ENCODE measurements around the gene CSPG4. TPM values are rescaled to one million over a fixed set of nuclear protein-coding genes. Genes with fewer than 3 reads are reported as not detected.

The CSPG4 gene
- total and polyA plus RNA-seq, 2 donors (not counting 1 experiment from before 2014, with no cell fraction given): 0.03 to 0.15 TPM

DNA sequence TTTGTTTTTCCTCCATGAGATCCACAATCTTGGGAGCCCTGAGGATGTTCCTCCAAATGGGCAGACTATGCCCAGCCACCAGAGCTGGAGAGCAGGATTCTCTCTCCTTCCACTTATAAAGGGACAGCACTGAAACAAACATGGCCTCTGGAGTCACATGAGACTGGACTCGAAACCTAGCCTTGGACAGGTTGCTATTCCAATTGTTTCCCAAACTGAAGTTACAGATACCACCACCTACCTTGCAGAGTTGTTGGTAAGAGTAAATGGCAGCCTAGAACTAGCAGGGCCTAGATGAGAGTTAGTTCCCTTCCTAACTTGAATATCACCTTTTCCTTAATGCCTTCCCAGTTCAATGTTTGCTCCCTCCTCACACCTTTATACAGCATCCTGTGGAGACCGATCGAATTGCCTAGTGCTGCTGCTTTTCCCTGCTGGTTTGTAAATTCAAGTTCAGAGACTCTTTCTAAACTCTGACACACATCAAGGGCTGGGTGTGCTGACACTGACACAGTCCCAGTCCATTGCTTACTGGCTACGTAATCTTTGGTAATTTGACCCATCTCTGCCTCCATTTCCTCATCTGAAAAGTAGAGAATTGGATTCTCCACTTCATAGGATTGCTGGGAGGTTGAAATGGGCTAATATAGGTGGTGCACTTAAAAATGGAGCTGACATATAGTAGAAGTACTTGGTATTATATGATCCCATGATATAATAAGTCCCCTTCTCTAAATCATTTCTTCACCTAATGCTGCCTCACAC is 75.2 kb downstream of the CSPG4 start:
- POLR2A ChIA-PET: interaction anchor here (4.5 kb wide), 1 partner anchor 12 kb away, joined by 38 read pairs; the partner anchor contains the start of gene SNUPN
- no peak for DNase-seq
- Mint-ChIP-seq H3K27me3 (no peaks in the 10 kb centered on the region), H3K4me1 (peaks cover 40% of the 10 kb centered on the region), H3K4me3 (peak overlapping the region; percentile 30), H3K27ac (peak overlapping the region; percentile 24), H3K9me3 (ENCODE audit: insufficient read depth) (no peaks in the 10 kb centered on the region)
- no peaks in the 10 kb centered on the region for H3K9me3 ChIP-seq (ENCODE audit: control extremely low read depth in 1 of 3, control insufficient read depth in 2 of 3, insufficient read depth in 1 of 3, low read length in 2 of 3)
- no peak overlapping the region for H3K9ac ChIP-seq (ENCODE audit: low read length)
- no peak overlapping the region for H2AFZ ChIP-seq (ENCODE audit: insufficient read depth, low read depth, low read length, poor library complexity, severe bottlenecking)
- H4K20me1 ChIP-seq (ENCODE audit: control insufficient read depth, insufficient read depth, low read length, poor library complexity, severe bottlenecking): peaks cover 25% of the 10 kb centered on the region
- CTCF ChIA-PET: interaction anchor here (1.0 to 1.5 kb wide), 2 partner anchors 9 to 12 kb away, joined by 3 to 4 read pairs; partner anchors contain the start of gene SNUPN
- TF ChIP-seq EZH2 (IDR thresholded peaks at IDR 0.05; ENCODE audit: borderline replicate concordance, insufficient read depth, low read depth, low read length, poor library complexity, severe bottlenecking): no peak
- TF ChIP-seq, protein P1, sequence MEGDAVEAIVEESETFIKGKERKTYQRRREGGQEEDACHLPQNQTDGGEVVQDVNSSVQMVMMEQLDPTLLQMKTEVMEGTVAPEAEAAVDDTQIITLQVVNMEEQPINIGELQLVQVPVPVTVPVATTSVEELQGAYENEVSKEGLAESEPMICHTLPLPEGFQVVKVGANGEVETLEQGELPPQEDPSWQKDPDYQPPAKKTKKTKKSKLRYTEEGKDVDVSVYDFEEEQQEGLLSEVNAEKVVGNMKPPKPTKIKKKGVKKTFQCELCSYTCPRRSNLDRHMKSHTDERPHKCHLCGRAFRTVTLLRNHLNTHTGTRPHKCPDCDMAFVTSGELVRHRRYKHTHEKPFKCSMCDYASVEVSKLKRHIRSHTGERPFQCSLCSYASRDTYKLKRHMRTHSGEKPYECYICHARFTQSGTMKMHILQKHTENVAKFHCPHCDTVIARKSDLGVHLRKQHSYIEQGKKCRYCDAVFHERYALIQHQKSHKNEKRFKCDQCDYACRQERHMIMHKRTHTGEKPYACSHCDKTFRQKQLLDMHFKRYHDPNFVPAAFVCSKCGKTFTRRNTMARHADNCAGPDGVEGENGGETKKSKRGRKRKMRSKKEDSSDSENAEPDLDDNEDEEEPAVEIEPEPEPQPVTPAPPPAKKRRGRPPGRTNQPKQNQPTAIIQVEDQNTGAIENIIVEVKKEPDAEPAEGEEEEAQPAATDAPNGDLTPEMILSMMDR (IDR thresholded peaks at IDR 0.05): no peak
- no peak overlapping the region for H3K4me3 ChIP-seq (ENCODE audit: control extremely low read depth in 1 of 5, extremely low read depth in 1 of 5, insufficient read depth in 1 of 5, low read depth in 2 of 5, low read length in 4 of 5)
- H3K27me3 ChIP-seq (replicated peaks in 1 of 4; ENCODE audit: control extremely low read depth in 1 of 4, control insufficient read depth in 3 of 4, insufficient read depth in 4 of 4, low read length in 3 of 4): no peaks in the 10 kb centered on the region
- H3K79me2 ChIP-seq (ENCODE audit: control insufficient read depth, insufficient read depth, low read length): peaks cover 40% of the 10 kb centered on the region
- 88% methylated on average over 2 of the region's 4 CpGs for WGBS (ENCODE audit: insufficient coverage)
- H3K36me3 ChIP-seq (replicated peaks in 1 of 2; ENCODE audit: control extremely low read depth in 1 of 2, control insufficient read depth in 1 of 2, extremely low read depth in 1 of 2, insufficient read depth in 2 of 2, low read length in 1 of 2): peaks cover 0 to 10% of the 10 kb centered on the region in 2 experiments
- intact Hi-C loops (cut with micrococcal nuclease): loop anchor here (10.0 kb wide), 1 partner anchor 1643 kb away; the partner anchor contains the start of genes PML and STOML1
- peaks cover 29 to 36% of the 10 kb centered on the region in 2 donors for H3K4me1 ChIP-seq (ENCODE audit: control insufficient read depth in 2 of 2, insufficient read depth in 2 of 2, low read length in 2 of 2)
- no peak overlapping the region for H3K27ac ChIP-seq (ENCODE audit: low read length in 2 of 2)
- peak overlapping the region; percentile 97 for H3K4me2 ChIP-seq (replicated peaks; ENCODE audit: low read depth, low read length, poor library complexity, severe bottlenecking)
- no peak for ATAC-seq (ENCODE audit: low read depth)

- DNase-seq: no peak
- Histone ChIP-seq H3K79me2 (ENCODE audit: control insufficient read depth, insufficient read depth, low read length) (peaks cover 40% of the 10 kb centered on the region), H3K36me3 (replicated peaks in 1 of 2; ENCODE audit: control extremely low read depth in 1 of 2, control insufficient read depth in 1 of 2, extremely low read depth in 1 of 2, insufficient read depth in 2 of 2, low read length in 1 of 2) (peaks cover 0 to 10% of the 10 kb centered on the region in 2 experiments), H3K27me3 (replicated peaks in 1 of 4; ENCODE audit: control extremely low read depth in 1 of 4, control insufficient read depth in 3 of 4, insufficient read depth in 4 of 4, low read length in 3 of 4) (no peaks in the 10 kb centered on the region), H2AFZ (ENCODE audit: insufficient read depth, low read depth, low read length, poor library complexity, severe bottlenecking) (no peak overlapping the region), H4K20me1 (ENCODE audit: control insufficient read depth, insufficient read depth, low read length, poor library complexity, severe bottlenecking) (peaks cover 25% of the 10 kb centered on the region), H3K4me3 (ENCODE audit: control extremely low read depth in 1 of 5, extremely low read depth in 1 of 5, insufficient read depth in 1 of 5, low read depth in 2 of 5, low read length in 4 of 5) (no peak overlapping the region), H3K4me1 (ENCODE audit: control insufficient read depth in 2 of 2, insufficient read depth in 2 of 2, low read length in 2 of 2) (peaks cover 28 to 34% of the 10 kb centered on the region in 2 donors), H3K9ac (ENCODE audit: low read length) (no peak overlapping the region), H3K4me2 (replicated peaks; ENCODE audit: low read depth, low read length, poor library complexity, severe bottlenecking) (no peak overlapping the region), H3K9me3 (ENCODE audit: control extremely low read depth in 1 of 3, control insufficient read depth in 2 of 3, insufficient read depth in 1 of 3, low read length in 2 of 3) (no peaks in the 10 kb centered on the region), H3K27ac (ENCODE audit: low read length in 2 of 2) (no peak overlapping the region)
- no peak for TF ChIP-seq EZH2 (IDR thresholded peaks at IDR 0.05; ENCODE audit: borderline replicate concordance, insufficient read depth, low read depth, low read length, poor library complexity, severe bottlenecking)
- TF ChIP-seq, protein P1 (IDR thresholded peaks at IDR 0.05): no peak
- intact Hi-C loops (cut with micrococcal nuclease): loop anchor here (10.0 kb wide), 1 partner anchor 1641 kb away; the partner anchor contains the start of genes PML and STOML1
- ChIA-PET CTCF (interaction anchor here (0.6 to 1.0 kb wide), 2 partner anchors 39 to 48 kb away, joined by 3 read pairs; no protein-coding TSS in a partner anchor), POLR2A (no interaction called here)
- H3K27ac Mint-ChIP-seq: no peak overlapping the region
- H3K27me3 Mint-ChIP-seq: no peaks in the 10 kb centered on the region
- no peak for ATAC-seq (ENCODE audit: low read depth)
- WGBS (ENCODE audit: insufficient coverage): 97% methylated on average over 4 of the region's 6 CpGs
- H3K4me1 Mint-ChIP-seq: peaks cover 35% of the 10 kb centered on the region
- H3K4me3 Mint-ChIP-seq: no peak overlapping the region
- no peaks in the 10 kb centered on the region for H3K9me3 Mint-ChIP-seq (ENCODE audit: insufficient read depth)
These were observed 76.6 kb downstream of the CSPG4 start for GRCh38 chr15:75636026-75636425.
